Astrocyte (in vitro differentiated cells and primary cell): Measurements from ENCODE around the gene ATXN7.

Experiments used
- CTCF ChIP-seq: IDR thresholded peaks from 2 replicates; pipeline ENCODE4 v1.5.1; 2011; ENCODE audit warnings: low read depth, mild to moderate bottlenecking, inconsistent platforms, low read length, moderate library complexity; ENCODE audit not compliant: insufficient read depth
- EZH2 ChIP-seq: IDR thresholded peaks from 2 replicates; pipeline ENCODE4 v1.6.1; 2012; ENCODE audit warnings: mild to moderate bottlenecking, low read length, inconsistent platforms; ENCODE audit not compliant: insufficient read depth

GRCh38 chr3:63851287-63851686 lies 12.4 kb upstream of the ATXN7 start:
- TF ChIP-seq CTCF: no peak
- no peak for TF ChIP-seq EZH2
